ENCODE results near the gene DYNLRB1. TPM values are rescaled to one million over a fixed set of nuclear protein-coding genes. Genes with fewer than 3 reads are reported as not detected.

DYNLRB1 gene
- total RNA-seq, 1 experiment from 2014 or later: 179 TPM

- Histone ChIP-seq H2AFZ (ENCODE audit: low read length) (no peak overlapping the region), H3K4me2 (ENCODE audit: low read depth, low read length, poor library complexity, severe bottlenecking) (no peak overlapping the region), H3K79me2 (ENCODE audit: low read length) (no peaks in the 10 kb centered on the region), H4K20me1 (ENCODE audit: insufficient read depth, low read depth, low read length) (no peaks in the 10 kb centered on the region), H3K9me2 (replicated peaks; ENCODE audit: insufficient read depth, low read length) (no peaks in the 10 kb centered on the region), H3K9me3 (ENCODE audit: low read length) (no peaks in the 10 kb centered on the region), H3K4me1 (ENCODE audit: low read length) (peaks cover 9% of the 10 kb centered on the region), H3K27me3 (ENCODE audit: low read length) (no peaks in the 10 kb centered on the region), H3K27ac (ENCODE audit: low read length) (no peak overlapping the region), H3K9ac (ENCODE audit: low read length) (no peak overlapping the region), H3K4me3 (ENCODE audit: low read length) (no peak overlapping the region), H3K36me3 (ENCODE audit: insufficient read depth, low read length) (no peaks in the 10 kb centered on the region)
- DNase-seq: no peak
Observed at GRCh38 chr20:34582911-34583310, 66.7 kb downstream of the DYNLRB1 start.

- Histone ChIP-seq H3K27me3 (ENCODE audit: low read length) (no peaks in the 10 kb centered on the region), H3K36me3 (ENCODE audit: insufficient read depth, low read length) (no peaks in the 10 kb centered on the region), H3K27ac (ENCODE audit: low read length) (no peak overlapping the region), H3K9me2 (replicated peaks; ENCODE audit: insufficient read depth, low read length) (no peaks in the 10 kb centered on the region), H3K4me1 (ENCODE audit: low read length) (peaks cover 9% of the 10 kb centered on the region), H3K9ac (ENCODE audit: low read length) (no peak overlapping the region), H3K9me3 (ENCODE audit: low read length) (no peaks in the 10 kb centered on the region), H3K79me2 (ENCODE audit: low read length) (no peaks in the 10 kb centered on the region), H3K4me3 (ENCODE audit: low read length) (no peak overlapping the region), H4K20me1 (ENCODE audit: insufficient read depth, low read depth, low read length) (no peaks in the 10 kb centered on the region), H3K4me2 (ENCODE audit: low read depth, low read length, poor library complexity, severe bottlenecking) (no peak overlapping the region), H2AFZ (ENCODE audit: low read length) (no peak overlapping the region)
- no peak for DNase-seq
Observed at GRCh38 chr20:34583544-34583943, 67.3 kb downstream of the DYNLRB1 start.

- Histone ChIP-seq H3K4me2 (ENCODE audit: low read depth, low read length, poor library complexity, severe bottlenecking) (no peak overlapping the region), H2AFZ (ENCODE audit: low read length) (no peak overlapping the region), H3K9ac (ENCODE audit: low read length) (no peak overlapping the region), H4K20me1 (ENCODE audit: insufficient read depth, low read depth, low read length) (no peaks in the 10 kb centered on the region), H3K36me3 (ENCODE audit: insufficient read depth, low read length) (no peaks in the 10 kb centered on the region), H3K9me2 (replicated peaks; ENCODE audit: insufficient read depth, low read length) (no peaks in the 10 kb centered on the region), H3K9me3 (ENCODE audit: low read length) (no peaks in the 10 kb centered on the region), H3K27me3 (ENCODE audit: low read length) (no peaks in the 10 kb centered on the region), H3K4me3 (ENCODE audit: low read length) (no peak overlapping the region), H3K79me2 (ENCODE audit: low read length) (no peaks in the 10 kb centered on the region), H3K4me1 (ENCODE audit: low read length) (peaks cover 8% of the 10 kb centered on the region), H3K27ac (ENCODE audit: low read length) (no peak overlapping the region)
- DNase-seq: no peak
Observed at GRCh38 chr20:34585019-34585418, 68.8 kb downstream of the DYNLRB1 start.

GRCh38 chr20:34586488-34587163 is 70.4 kb downstream of the DYNLRB1 start:
- Histone ChIP-seq H3K9me3 (ENCODE audit: low read length) (no peaks in the 10 kb centered on the region), H4K20me1 (ENCODE audit: insufficient read depth, low read depth, low read length) (no peaks in the 10 kb centered on the region), H3K9ac (ENCODE audit: low read length) (no peak overlapping the region), H2AFZ (ENCODE audit: low read length) (no peak overlapping the region), H3K27me3 (ENCODE audit: low read length) (no peaks in the 10 kb centered on the region), H3K4me3 (ENCODE audit: low read length) (no peak overlapping the region), H3K4me1 (ENCODE audit: low read length) (no peaks in the 10 kb centered on the region), H3K4me2 (ENCODE audit: low read depth, low read length, poor library complexity, severe bottlenecking) (no peak overlapping the region), H3K36me3 (ENCODE audit: insufficient read depth, low read length) (no peaks in the 10 kb centered on the region), H3K79me2 (ENCODE audit: low read length) (no peaks in the 10 kb centered on the region), H3K9me2 (replicated peaks; ENCODE audit: insufficient read depth, low read length) (no peaks in the 10 kb centered on the region), H3K27ac (ENCODE audit: low read length) (no peak overlapping the region)
- DNase-seq: no peak

Small RNAs within 50 kb of the gene (small RNA-seq; reads per million reads assigned to genes)
- gene RF00019: not detected

Other genes starting within 250 kb of the DYNLRB1 start
- 191 and 277 TPM in 2 replicates for gene AHCY, start 213.1 kb upstream of the DYNLRB1 start, total RNA-seq (2014; rRNA removed; shearing (Covaris generic); ENCODE audit: low replicate concordance)
- gene ITCH, start 153.1 kb upstream of the DYNLRB1 start, total RNA-seq (2014; rRNA removed; shearing (Covaris generic); ENCODE audit: low replicate concordance): 38.7 and 54.8 TPM in 2 replicates
- gene MAP1LC3A, start 42.3 kb downstream of the DYNLRB1 start, total RNA-seq (2014; rRNA removed; shearing (Covaris generic); ENCODE audit: low replicate concordance): 12.4 and 13.8 TPM in 2 replicates
- gene PIGU, start 160.7 kb downstream of the DYNLRB1 start, total RNA-seq (2014; rRNA removed; shearing (Covaris generic); ENCODE audit: low replicate concordance): 13.0 and 18.4 TPM in 2 replicates
- 4.6 and 8.1 TPM in 2 replicates for gene TP53INP2, start 187.9 kb downstream of the DYNLRB1 start, total RNA-seq (2014; rRNA removed; shearing (Covaris generic); ENCODE audit: low replicate concordance)

Measured in Karpas-422 (cell line).